C4-2B (cell line): ENCODE results near the gene KRTAP12-3.

Source experiments
- CTCF ChIP-seq: fragments of 450-650 bp; conservative IDR thresholded peaks from 2 replicates; pipeline ENCODE4 v1.5.1; 2017; ENCODE audit warnings: mild to moderate bottlenecking
- ZFX ChIP-seq: fragments of 450-650 bp; IDR thresholded peaks from 2 replicates; pipeline ENCODE4 v1.6.1; 2017

GRCh38 chr21:44623575-44623974 lies 34.2 kb upstream of the KRTAP12-3 start:
- TF ChIP-seq CTCF = no peak
- no peak for TF ChIP-seq ZFX
